Endothelial cell of umbilical vein (primary cell): ENCODE measurements around the gene TNFAIP8L1. TPM values are rescaled to one million over a fixed set of nuclear protein-coding genes. Genes with fewer than 3 reads are reported as not detected.

Experiments used
- BruUV-seq: library from RNA; stranded (reverse); fragments of 400-500 nt; replicated peaks from 2 replicates; lab custom pipeline; 2021; lab: Mats Ljungman, UMichigan
- CTCF ChIA-PET: fragments of 300-600, 350-600 bp; sonication (Branson Sonifier 250); formaldehyde crosslinking; loops from one replicate; lab custom pipeline; 2021; ENCODE audit warnings: antibody characterized with exemption, inconsistent platforms; lab: Charles Lee
- POLR2A ChIA-PET: fragments of 300-600, 350-600 bp; sonication (Branson Sonifier 250); formaldehyde crosslinking; loops from one replicate; lab custom pipeline; 2021; ENCODE audit warnings: antibody characterized with exemption, inconsistent platforms; lab: Charles Lee
- DNase-seq: peaks from one replicate; pipeline ENCODE4 v3.0.0-alpha.2; 2011; ENCODE audit warnings: low read depth, low spot score
- FAIRE-seq: peaks from 2 replicates; lab custom pipeline; 2011; peaks lifted over from hg19 to GRCh38; lab: Jason Lieb, UNC
- H2AFZ ChIP-seq: 2 replicates; pipeline ENCODE4 v1.6.0; 2012; ENCODE audit warnings: low read depth, low read length, control low read depth, inconsistent platforms
- H3K27ac ChIP-seq: 2 replicates; pipeline ENCODE4 v1.5.1; 2011; ENCODE audit warnings: low read depth, mild to moderate bottlenecking, control low read depth, low read length, moderate library complexity; ENCODE audit not compliant: insufficient read depth
- H3K27me3 ChIP-seq, 2 experiments: 2 replicates each; pipeline versions ENCODE4 v1.6.0 to v1.6.1; 2011; ENCODE audit warnings: low read length in 2 of 2, mixed read lengths in 1 of 2; ENCODE audit not compliant: control insufficient read depth in 2 of 2, insufficient read depth in 2 of 2
- H3K36me3 ChIP-seq, 2 experiments: 2 replicates in 1 of 2; 3 replicates in 1 of 2; pipeline ENCODE4 v1.5.1; 2011; ENCODE audit warnings: low read length in 2 of 2, mild to moderate bottlenecking in 1 of 2, moderate library complexity in 1 of 2; ENCODE audit not compliant: control insufficient read depth in 2 of 2, insufficient read depth in 2 of 2; ENCODE audit errors: extremely low read depth in 1 of 2
- H3K4me1 ChIP-seq: 3 replicates; pipeline ENCODE4 v1.5.1; 2011; ENCODE audit warnings: mild to moderate bottlenecking, low read length; ENCODE audit not compliant: control insufficient read depth, insufficient read depth; ENCODE audit errors: extremely low read depth
- H3K4me2 ChIP-seq: 2 replicates; pipeline ENCODE4 v1.6.1; 2011; ENCODE audit warnings: low read length, control low read depth, mixed read lengths; ENCODE audit not compliant: insufficient read depth
- H3K4me3 ChIP-seq, 3 experiments: fragments of 200-600 bp in 1 of 3; sonication (generic), shearing (Covaris generic) in 1 of 3; replicated peaks in 1 of 3; 2 replicates each; pipeline ENCODE4 v1.5.1; 2011 to 2016; ENCODE audit warnings: control low read depth in 3 of 3, low read length in 3 of 3, mild to moderate bottlenecking in 2 of 3, inconsistent platforms in 1 of 3, low read depth in 1 of 3, moderate library complexity in 1 of 3; ENCODE audit not compliant: insufficient read depth in 1 of 3
- H3K79me2 ChIP-seq: 2 replicates; pipeline ENCODE4 v1.6.0; 2012; ENCODE audit warnings: low read length, inconsistent platforms; ENCODE audit not compliant: control insufficient read depth, insufficient read depth
- H3K9ac ChIP-seq: replicated peaks from 2 replicates; pipeline ENCODE3; 2011; ENCODE audit warnings: low read length, control low read depth; ENCODE audit not compliant: insufficient read depth; ENCODE audit errors: extremely low read depth
- H3K9me1 ChIP-seq: replicated peaks from 3 replicates; pipeline ENCODE4 v1.6.0; 2011; ENCODE audit warnings: mild to moderate bottlenecking, low read length; ENCODE audit not compliant: control insufficient read depth, insufficient read depth; ENCODE audit errors: extremely low read depth
- H3K9me3 ChIP-seq: replicated peaks from 2 replicates; pipeline ENCODE4 v1.5.1; 2012; ENCODE audit warnings: low read length, inconsistent platforms; ENCODE audit not compliant: control insufficient read depth, insufficient read depth
- H4K20me1 ChIP-seq: replicated peaks from 2 replicates; pipeline ENCODE3; 2011; ENCODE audit warnings: mild to moderate bottlenecking, low read length; ENCODE audit not compliant: control insufficient read depth, insufficient read depth; ENCODE audit errors: extremely low read depth
- EZH2 ChIP-seq: IDR thresholded peaks from 2 replicates; pipeline ENCODE4 v1.6.1; 2012; ENCODE audit warnings: borderline replicate concordance, low read depth, mild to moderate bottlenecking, moderate library complexity, low read length, inconsistent platforms; ENCODE audit not compliant: severe bottlenecking
- FOS ChIP-seq: IDR thresholded peaks from 2 replicates; pipeline ENCODE4 v1.6.1; 2011; ENCODE audit warnings: mild to moderate bottlenecking, low read length, moderate library complexity, borderline replicate concordance; ENCODE audit not compliant: insufficient read depth
- GATA2 ChIP-seq: IDR thresholded peaks from 2 replicates; pipeline ENCODE4 v1.7.0; 2011; ENCODE audit warnings: low read depth, mild to moderate bottlenecking, moderate library complexity, mixed read lengths, low read length; ENCODE audit not compliant: insufficient read length, insufficient read depth
- JUN ChIP-seq: IDR thresholded peaks from 2 replicates; pipeline ENCODE4 v1.6.1; 2011; ENCODE audit warnings: borderline replicate concordance, low read depth; ENCODE audit not compliant: insufficient read length, insufficient read depth
- MYC ChIP-seq: IDR thresholded peaks from one replicate; pipeline ENCODE4 v1.6.1; 2011; ENCODE audit warnings: mild to moderate bottlenecking, low read depth, low read length
- POLR2A ChIP-seq: IDR thresholded peaks from 2 replicates; pipeline ENCODE4 v1.6.1; 2012; ENCODE audit warnings: low read depth, mild to moderate bottlenecking, control low read depth, low read length
- POLR2AphosphoS5 ChIP-seq: IDR thresholded peaks from 2 replicates; pipeline ENCODE4 v1.6.1; 2012; ENCODE audit warnings: low read depth, mild to moderate bottlenecking, control low read depth, low read length, moderate library complexity; ENCODE audit not compliant: insufficient read depth
- dilution Hi-C: fragments of 300-500 bp; cut with MboI; formaldehyde crosslinking; loops from one replicate; pipeline ENCODE4 v1.15.0; 2019; ENCODE audit warnings: low sequenced_read_pairs; ENCODE audit not compliant: extremely low pct_ligation_motif_present
- intact Hi-C: fragments of 100-400 bp; cut with micrococcal nuclease; formaldehyde crosslinking; loops from one replicate; pipeline ENCODE4 v1.10.0; 2022
- polyA plus RNA-seq, 4 experiments: library from polyadenylated mRNA; depleted of rRNA in 3 of 4; stranded (reverse) in 3 of 4; unstranded in 1 of 4; fragments of >200 nt; gene quantifications; 2 replicates each; pipeline versions ENCODE4 v1.2.1 to v1.2.3, GENCODE V29; 2011 to 2012; ENCODE audit warnings: missing spikeins in 1 of 4
- total RNA-seq: library from RNA; stranded (reverse); gene quantifications from 2 replicates; pipeline ENCODE4 v1.2.3, GENCODE V29; 2021
- TF ChIP-seq, protein P1 (sequence below), 2 donors: IDR thresholded peaks; 1 replicate in 1 of 2; 2 replicates in 1 of 2; pipeline ENCODE4 v1.5.1; 2011; ENCODE audit warnings: low read length in 2 of 2, mild to moderate bottlenecking in 2 of 2, moderate library complexity in 2 of 2, control low read depth in 1 of 2, inconsistent platforms in 1 of 2, low read depth in 1 of 2; ENCODE audit not compliant: insufficient read depth in 1 of 2; ENCODE audit errors: extremely low read depth in 1 of 2
- TF ChIP-seq, protein P2 (sequence below): IDR thresholded peaks from 2 replicates; pipeline ENCODE4 v1.6.1; 2011; ENCODE audit not compliant: insufficient read depth, insufficient read length

TNFAIP8L1 gene
- total and polyA plus RNA-seq, 2 donors (not counting 3 experiments of a cell fraction or from before 2014, with no cell fraction given) = 40.0 to 56.1 TPM

DNA sequence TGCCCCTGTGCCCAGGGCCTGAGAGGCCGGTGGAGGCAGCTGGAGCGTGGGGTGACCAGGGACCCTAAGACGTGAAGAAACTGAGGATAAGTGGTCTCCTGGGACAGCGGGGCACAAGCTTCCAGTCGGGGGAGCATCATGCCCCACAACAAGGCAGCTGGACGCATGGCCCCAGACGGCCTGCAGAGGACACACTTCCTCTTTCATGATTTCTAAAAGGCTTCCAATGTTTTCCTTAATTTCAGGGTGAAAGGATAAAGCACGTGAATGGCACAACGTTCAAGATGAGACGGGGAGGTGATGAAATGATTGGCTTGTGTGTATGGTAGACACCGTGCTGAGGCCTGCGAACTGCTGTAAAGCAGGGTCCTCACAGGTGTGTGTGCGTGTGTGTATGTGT is 51.0 kb downstream of the TNFAIP8L1 start:
- Histone ChIP-seq H3K9me3 (no peaks in the 10 kb centered on the region), H3K27me3 (no peaks in the 10 kb centered on the region), H3K4me2 (no peak overlapping the region), H3K4me3 (no peak overlapping the region), H3K36me3 (peaks cover 12 to 56% of the 10 kb centered on the region in 2 experiments), H4K20me1 (no peaks in the 10 kb centered on the region), H3K9me1 (no peaks in the 10 kb centered on the region), H3K27ac (no peak overlapping the region), H3K79me2 (no peaks in the 10 kb centered on the region), H3K4me1 (peaks cover 9% of the 10 kb centered on the region), H3K9ac (no peak overlapping the region), H2AFZ (no peak overlapping the region)
- POLR2A ChIA-PET = no interaction called here
- no TSS peak for BruUV-seq
- dilution Hi-C loops (no loop called here), intact Hi-C loops (no loop called here)
- FAIRE-seq (no peak), DNase-seq (no peak)
- CTCF ChIA-PET = interaction anchor here (1.0 kb wide), 1 partner anchor 16 kb away, joined by 3 read pairs; no protein-coding TSS in a partner anchor
- no peak for TF ChIP-seq MYC

DNA sequence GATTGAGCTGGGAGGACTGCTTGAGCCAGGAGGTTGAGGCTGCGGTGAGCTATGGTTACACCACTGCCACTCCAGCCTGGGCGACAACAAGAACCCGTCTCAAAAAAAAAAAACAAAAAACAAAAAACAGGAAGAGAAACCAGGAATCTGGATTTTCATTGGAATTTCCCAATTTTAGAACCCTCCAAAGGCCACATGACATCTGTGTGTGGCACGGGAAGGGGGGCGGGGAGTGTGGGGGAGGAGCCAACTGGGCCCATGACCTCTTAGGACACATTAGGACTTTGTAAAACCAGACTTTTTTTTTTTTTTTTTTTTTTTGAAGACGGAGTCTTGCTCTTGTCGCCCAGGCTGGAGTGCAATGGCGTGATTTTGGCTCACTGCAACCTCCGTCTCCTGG is 52.1 kb downstream of the TNFAIP8L1 start:
- no peaks in the 10 kb centered on the region for H3K79me2 ChIP-seq
- H3K27me3 ChIP-seq = no peaks in the 10 kb centered on the region
- dilution Hi-C loops = no loop called here
- ChIA-PET POLR2A (interaction anchor here (0.7 kb wide), 1 partner anchor 10 kb away, joined by 3 read pairs; no protein-coding TSS in a partner anchor), CTCF (no interaction called here)
- BruUV-seq = no TSS peak
- TF ChIP-seq, protein P1, sequence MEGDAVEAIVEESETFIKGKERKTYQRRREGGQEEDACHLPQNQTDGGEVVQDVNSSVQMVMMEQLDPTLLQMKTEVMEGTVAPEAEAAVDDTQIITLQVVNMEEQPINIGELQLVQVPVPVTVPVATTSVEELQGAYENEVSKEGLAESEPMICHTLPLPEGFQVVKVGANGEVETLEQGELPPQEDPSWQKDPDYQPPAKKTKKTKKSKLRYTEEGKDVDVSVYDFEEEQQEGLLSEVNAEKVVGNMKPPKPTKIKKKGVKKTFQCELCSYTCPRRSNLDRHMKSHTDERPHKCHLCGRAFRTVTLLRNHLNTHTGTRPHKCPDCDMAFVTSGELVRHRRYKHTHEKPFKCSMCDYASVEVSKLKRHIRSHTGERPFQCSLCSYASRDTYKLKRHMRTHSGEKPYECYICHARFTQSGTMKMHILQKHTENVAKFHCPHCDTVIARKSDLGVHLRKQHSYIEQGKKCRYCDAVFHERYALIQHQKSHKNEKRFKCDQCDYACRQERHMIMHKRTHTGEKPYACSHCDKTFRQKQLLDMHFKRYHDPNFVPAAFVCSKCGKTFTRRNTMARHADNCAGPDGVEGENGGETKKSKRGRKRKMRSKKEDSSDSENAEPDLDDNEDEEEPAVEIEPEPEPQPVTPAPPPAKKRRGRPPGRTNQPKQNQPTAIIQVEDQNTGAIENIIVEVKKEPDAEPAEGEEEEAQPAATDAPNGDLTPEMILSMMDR (IDR thresholded peaks at IDR 0.05; ENCODE audit: extremely low read depth in 1 of 2, insufficient read depth in 1 of 2, low read depth in 1 of 2, low read length in 2 of 2) = no peak
- TF ChIP-seq MYC (no peak), GATA2 (no peak), FOS (no peak), POLR2AphosphoS5 (no peak), EZH2 (no peak), JUN (no peak), POLR2A (no peak)
- TF ChIP-seq, protein P2, sequence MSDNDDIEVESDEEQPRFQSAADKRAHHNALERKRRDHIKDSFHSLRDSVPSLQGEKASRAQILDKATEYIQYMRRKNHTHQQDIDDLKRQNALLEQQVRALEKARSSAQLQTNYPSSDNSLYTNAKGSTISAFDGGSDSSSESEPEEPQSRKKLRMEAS = no peak
- H4K20me1 ChIP-seq = no peaks in the 10 kb centered on the region
- H3K4me1 ChIP-seq = peaks cover 9% of the 10 kb centered on the region
- no peak overlapping the region for H3K27ac ChIP-seq
- no peak overlapping the region for H3K4me2 ChIP-seq
- no peak overlapping the region for H3K4me3 ChIP-seq
- no peaks in the 10 kb centered on the region for H3K9me1 ChIP-seq
- H3K9ac ChIP-seq = no peak overlapping the region
- intact Hi-C loops = no loop called here
- FAIRE-seq (peak; percentile 26), DNase-seq (no peak)
- no peak overlapping the region for H2AFZ ChIP-seq
- peaks cover 8 to 55% of the 10 kb centered on the region in 2 experiments for H3K36me3 ChIP-seq
- no peaks in the 10 kb centered on the region for H3K9me3 ChIP-seq
